Cardiac septum (tissue), 1 donor: ENCODE measurements around the gene SMIM8. TPM values are rescaled to one million over a fixed set of nuclear protein-coding genes. Genes with fewer than 3 reads are reported as not detected.

Experiments
- DNase-seq: peaks from one replicate; pipeline ENCODE4 v3.0.0-alpha.2; 2020; ENCODE audit warnings: low spot score
- intact Hi-C: fragments of 100-400 bp; cut with DNase I; formaldehyde crosslinking; loops from one replicate; pipeline ENCODE4 v1.14.0; 2022
- total RNA-seq: library from RNA; stranded (reverse); fragmentation: NEBNext Ultra II Directional; extraction: Animal tissue kit (Norgen Biotek cat#: 25700); gene quantifications from one replicate; pipeline ENCODE4 v1.2.1, GENCODE V29; 2021
- donor health status: DM: no; HTN: no; CAD: no.

Gene SMIM8
- total RNA-seq, 1 donor from 2014 or later = 17.2 TPM

GRCh38 chr6:87376643-87377042 lies 54.3 kb downstream of the SMIM8 start:
- no peak for DNase-seq
- intact Hi-C loops = no loop called here

- DNase-seq = no peak
- intact Hi-C loops = no loop called here
Observed at GRCh38 chr6:87378947-87379346, 56.6 kb downstream of the SMIM8 start.

GRCh38 chr6:87382861-87383260 lies 60.5 kb downstream of the SMIM8 start:
- no peak for DNase-seq
- intact Hi-C loops = no loop called here

GRCh38 chr6:87384038-87384437 lies 61.6 kb downstream of the SMIM8 start:
- DNase-seq = no peak
- intact Hi-C loops = no loop called here

GRCh38 chr6:87384449-87384848 lies 62.1 kb downstream of the SMIM8 start:
- intact Hi-C loops = no loop called here

GRCh38 chr6:87391334-87391733 lies 68.9 kb downstream of the SMIM8 start:
- intact Hi-C loops = loop anchor here (10.0 kb wide), 1 partner anchor 553 kb away; no protein-coding TSS in a partner anchor
- DNase-seq = no peak

More at GRCh38 chr6:87384449-87384848, 62.1 kb downstream of the SMIM8 start:
- DNase-seq = no peak

Other genes with a start within 250 kb of the SMIM8 start
- gene CGA, start 227.5 kb upstream of the SMIM8 start, total RNA-seq = not detected
- 34.5 TPM for gene ZNF292, start 167.0 kb upstream of the SMIM8 start, total RNA-seq
- gene GJB7, start 6.7 kb downstream of the SMIM8 start, total RNA-seq = not detected
- 4.5 TPM for gene C6orf163, start 22.2 kb downstream of the SMIM8 start, total RNA-seq
- not detected for gene CFAP206, start 85.4 kb downstream of the SMIM8 start, total RNA-seq
- 10.9 TPM for gene SLC35A1, start 150.4 kb downstream of the SMIM8 start, total RNA-seq